ENCODE measurements around the gene SLC31A2. TPM values are rescaled to one million over a fixed set of nuclear protein-coding genes. Genes with fewer than 3 reads are reported as not detected.

The SLC31A2 gene
- polyA plus RNA-seq, 1 experiment = 10.7 TPM

DNA sequence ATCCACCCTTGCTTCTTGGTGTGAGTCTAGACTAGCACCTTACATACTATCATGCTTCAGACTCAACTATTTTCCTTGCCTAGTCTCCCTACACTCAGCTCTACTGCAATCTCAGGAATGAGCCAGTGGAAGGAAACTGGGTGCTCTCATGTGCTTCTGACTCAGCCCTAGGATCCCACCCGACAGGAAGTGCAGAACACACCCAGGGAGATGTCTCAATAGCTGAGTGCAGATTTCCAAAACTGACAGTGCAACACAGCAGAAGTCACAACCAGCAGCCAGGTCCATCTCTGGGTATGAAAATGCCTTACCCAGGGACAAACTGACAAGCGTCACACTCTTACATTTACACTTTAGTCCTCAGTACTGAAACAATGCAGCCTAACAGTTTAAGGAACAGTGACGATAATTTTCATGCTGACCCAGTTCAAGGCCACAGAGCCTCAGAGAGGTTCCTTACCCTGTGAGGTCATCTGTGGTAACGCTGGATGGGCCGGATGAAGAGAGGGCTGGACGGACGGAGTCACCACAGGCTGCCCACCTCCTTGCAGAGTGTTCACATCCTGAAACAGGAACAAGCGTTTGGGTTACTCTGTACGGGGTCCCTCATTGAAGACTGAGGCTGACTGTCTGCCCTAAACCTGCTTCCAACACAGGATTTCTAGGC, 37.3 kb downstream of the SLC31A2 start:
- ChIA-PET POLR2A (interaction anchor here (0.6 kb wide), 1 partner anchor 37 kb away, joined by 4 read pairs; the partner anchor contains the start of gene SLC31A2), CTCF (interaction anchor here (0.6 to 1.4 kb wide), 2 partner anchors 17 to 375 kb away, joined by 5 read pairs; no protein-coding TSS in a partner anchor)
- H3K36me3 ChIP-seq (ENCODE audit: control insufficient read depth, insufficient read depth, low read length) = peaks cover 11% of the 10 kb centered on the region

DNA sequence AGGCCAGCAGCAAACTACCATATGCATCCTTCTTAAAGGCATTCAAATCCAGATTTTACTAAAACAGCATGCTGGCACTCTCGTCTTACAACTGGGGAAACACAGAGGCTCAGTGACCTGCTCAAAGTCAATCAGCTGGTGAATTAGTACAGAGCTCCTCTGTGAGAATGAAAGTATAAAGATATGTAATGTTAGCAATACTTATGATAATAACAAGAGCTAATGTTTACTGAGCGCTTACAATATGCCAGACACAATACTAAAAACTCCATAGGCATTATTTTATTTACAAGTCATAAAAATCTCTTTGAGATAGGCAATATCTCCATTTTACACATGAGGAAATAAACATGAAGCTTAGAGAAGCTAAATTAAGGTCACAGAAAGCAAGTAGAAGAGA, 41.6 kb downstream of the SLC31A2 start:
- Histone ChIP-seq H3K36me3 (ENCODE audit: control insufficient read depth, insufficient read depth, low read length) (peaks cover 3% of the 10 kb centered on the region; the same call in 1 of the 2 replicates), H3K4me3 (ENCODE audit: low read depth, low read length) (no peak overlapping the region), H3K27me3 (ENCODE audit: control insufficient read depth, insufficient read depth, low read length) (no peaks in the 10 kb centered on the region)
- ChIA-PET POLR2A (no interaction called here), CTCF (no interaction called here)
- DNase-seq (ENCODE audit: low read depth) = no peak
- TF ChIP-seq, protein P1, sequence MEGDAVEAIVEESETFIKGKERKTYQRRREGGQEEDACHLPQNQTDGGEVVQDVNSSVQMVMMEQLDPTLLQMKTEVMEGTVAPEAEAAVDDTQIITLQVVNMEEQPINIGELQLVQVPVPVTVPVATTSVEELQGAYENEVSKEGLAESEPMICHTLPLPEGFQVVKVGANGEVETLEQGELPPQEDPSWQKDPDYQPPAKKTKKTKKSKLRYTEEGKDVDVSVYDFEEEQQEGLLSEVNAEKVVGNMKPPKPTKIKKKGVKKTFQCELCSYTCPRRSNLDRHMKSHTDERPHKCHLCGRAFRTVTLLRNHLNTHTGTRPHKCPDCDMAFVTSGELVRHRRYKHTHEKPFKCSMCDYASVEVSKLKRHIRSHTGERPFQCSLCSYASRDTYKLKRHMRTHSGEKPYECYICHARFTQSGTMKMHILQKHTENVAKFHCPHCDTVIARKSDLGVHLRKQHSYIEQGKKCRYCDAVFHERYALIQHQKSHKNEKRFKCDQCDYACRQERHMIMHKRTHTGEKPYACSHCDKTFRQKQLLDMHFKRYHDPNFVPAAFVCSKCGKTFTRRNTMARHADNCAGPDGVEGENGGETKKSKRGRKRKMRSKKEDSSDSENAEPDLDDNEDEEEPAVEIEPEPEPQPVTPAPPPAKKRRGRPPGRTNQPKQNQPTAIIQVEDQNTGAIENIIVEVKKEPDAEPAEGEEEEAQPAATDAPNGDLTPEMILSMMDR (IDR thresholded peaks at IDR 0.05; ENCODE audit: insufficient read depth, low read depth, low read length) = no peak

More for the DNA sequence above, 37.3 kb downstream of the SLC31A2 start:
- H3K4me3 ChIP-seq (ENCODE audit: low read depth, low read length) = no peak overlapping the region
- peak; percentile 73 for DNase-seq (ENCODE audit: low read depth)
- no peaks in the 10 kb centered on the region for H3K27me3 ChIP-seq (ENCODE audit: control insufficient read depth, insufficient read depth, low read length)
- TF ChIP-seq, protein P1 (IDR thresholded peaks at IDR 0.05; ENCODE audit: insufficient read depth, low read depth, low read length) = no peak

DNA sequence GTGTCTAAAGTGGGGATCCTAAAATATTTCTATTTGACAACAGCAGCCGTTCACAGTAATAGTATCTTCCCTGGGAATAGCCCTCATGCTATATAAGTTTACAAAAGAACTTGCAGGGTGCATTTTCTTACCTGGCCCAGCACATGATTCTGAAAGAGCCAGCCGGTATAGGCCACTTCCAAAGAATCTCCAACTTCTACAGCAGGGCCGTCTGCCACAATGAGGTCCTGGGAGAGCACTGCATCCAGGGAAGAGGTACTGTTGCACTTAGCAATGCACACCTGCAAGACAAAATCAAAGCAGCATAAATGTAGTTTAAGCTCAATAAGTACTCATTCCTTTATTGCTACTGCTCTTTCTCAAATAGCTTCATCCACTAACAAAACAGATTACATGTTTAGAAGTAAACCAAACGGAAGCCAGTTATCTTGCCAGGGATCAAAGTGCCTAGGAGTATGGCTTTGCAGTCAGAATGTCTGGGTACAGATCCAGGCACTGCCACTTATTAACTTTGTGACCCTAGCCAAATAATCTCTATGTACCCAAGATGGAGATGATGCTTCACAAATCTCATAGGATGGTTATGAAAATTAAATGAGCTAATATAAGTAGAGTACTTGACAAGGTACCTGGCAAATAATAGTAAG, 49.0 kb downstream of the SLC31A2 start:
- peaks cover 6% of the 10 kb centered on the region for H3K36me3 ChIP-seq (ENCODE audit: control insufficient read depth, insufficient read depth, low read length)

DNA sequence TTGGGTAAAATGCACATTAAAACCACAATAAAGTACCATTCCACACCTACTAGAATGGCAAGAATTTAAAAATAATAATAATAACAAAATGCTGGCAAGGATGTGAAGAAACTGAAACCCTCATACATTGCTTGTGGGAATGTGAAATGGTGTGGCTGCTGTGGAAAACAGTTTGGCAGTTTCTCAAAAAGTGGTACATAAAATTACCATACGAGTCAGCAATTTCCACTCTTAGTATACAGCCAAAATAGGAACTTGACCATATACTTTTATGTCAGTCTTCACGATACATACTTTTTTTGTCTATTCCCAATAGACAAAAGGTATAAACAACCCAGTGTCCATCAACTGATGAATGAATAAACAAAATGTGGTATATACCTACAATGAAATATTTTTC, 54.6 kb downstream of the SLC31A2 start:
- CTCF ChIA-PET = no interaction called here
- TF ChIP-seq, protein P1 (IDR thresholded peaks at IDR 0.05; ENCODE audit: insufficient read depth, low read depth, low read length) = no peak
- no peak for DNase-seq (ENCODE audit: low read depth)
- peaks cover 3% of the 10 kb centered on the region for H3K36me3 ChIP-seq (ENCODE audit: control insufficient read depth, insufficient read depth, low read length)
- POLR2A ChIA-PET = no interaction called here
- H3K27me3 ChIP-seq (ENCODE audit: control insufficient read depth, insufficient read depth, low read length) = no peaks in the 10 kb centered on the region
- no peak overlapping the region for H3K4me3 ChIP-seq (ENCODE audit: low read depth, low read length)

More for the DNA sequence above, 49.0 kb downstream of the SLC31A2 start:
- TF ChIP-seq, protein P1 (IDR thresholded peaks at IDR 0.05; ENCODE audit: insufficient read depth, low read depth, low read length) = no peak
- no peak for DNase-seq (ENCODE audit: low read depth)
- POLR2A ChIA-PET = no interaction called here
- CTCF ChIA-PET = no interaction called here
- no peak overlapping the region for H3K4me3 ChIP-seq (ENCODE audit: low read depth, low read length)
- no peaks in the 10 kb centered on the region for H3K27me3 ChIP-seq (ENCODE audit: control insufficient read depth, insufficient read depth, low read length)

DNA sequence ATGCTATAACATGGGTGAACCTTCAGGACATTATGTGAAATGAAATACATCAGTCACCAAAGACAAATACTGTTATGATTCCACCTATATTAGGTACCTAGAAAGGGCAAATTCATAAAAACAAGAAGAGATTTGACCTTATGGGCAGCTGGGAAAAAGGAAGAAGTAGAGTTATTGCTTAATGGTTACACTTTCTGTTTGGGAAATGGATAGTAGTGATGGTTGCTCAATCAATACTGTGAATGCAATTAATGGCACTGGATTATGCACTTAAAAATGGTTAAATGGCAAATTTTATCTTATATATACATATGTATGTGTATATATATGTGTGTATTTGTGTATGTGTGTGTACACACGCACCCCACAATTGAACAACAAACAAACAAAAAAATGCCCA, 55.1 kb downstream of the SLC31A2 start:
- CTCF ChIA-PET = interaction anchor here (0.6 kb wide), 1 partner anchor 12 kb away, joined by 3 read pairs; no protein-coding TSS in a partner anchor
- Histone ChIP-seq H3K36me3 (ENCODE audit: control insufficient read depth, insufficient read depth, low read length) (peaks cover 5% of the 10 kb centered on the region), H3K4me3 (ENCODE audit: low read depth, low read length) (no peak overlapping the region), H3K27me3 (ENCODE audit: control insufficient read depth, insufficient read depth, low read length) (no peaks in the 10 kb centered on the region)
- TF ChIP-seq, protein P1 (IDR thresholded peaks at IDR 0.05; ENCODE audit: insufficient read depth, low read depth, low read length) = no peak
- DNase-seq (ENCODE audit: low read depth) = no peak
- POLR2A ChIA-PET = no interaction called here
